Vagina (tissue), 2 donors: ENCODE data around the gene PREP. TPM values are rescaled to one million over a fixed set of nuclear protein-coding genes. Genes with fewer than 3 reads are reported as not detected.

Source experiments
- DNase-seq, 2 donors: peaks; one replicate each; pipeline ENCODE4 v3.0.0-alpha.2; 2017; ENCODE audit errors: extremely low spot score in 2 of 2
- H3K27ac ChIP-seq: fragments of 200-600 bp; sonication (generic); one replicate; pipeline ENCODE4 v1.5.1; 2019
- H3K27me3 ChIP-seq: fragments of 200-600 bp; sonication (generic); one replicate; pipeline ENCODE4 v1.5.1; 2019
- H3K36me3 ChIP-seq, 2 donors: fragments of 200-600 bp; sonication (generic); one replicate each; pipeline ENCODE4 v1.5.1; 2017 to 2019
- H3K4me1 ChIP-seq: fragments of 200-600 bp; sonication (generic); one replicate; pipeline ENCODE4 v1.5.1; 2019
- H3K4me3 ChIP-seq, 2 donors: fragments of 200-600 bp; sonication (generic); 1 replicate in 1 of 2; 2 replicates in 1 of 2; pipeline ENCODE4 v1.5.1; 2016 to 2019
- H3K9me3 ChIP-seq: fragments of 200-600 bp; sonication (generic); one replicate; pipeline ENCODE4 v1.5.1; 2019
- POLR2A ChIP-seq, 2 donors: fragments of 450-650 bp; IDR thresholded peaks; one replicate each; pipeline ENCODE4 v1.6.1; 2017; ENCODE audit warnings: antibody characterized with exemption in 2 of 2, mild to moderate bottlenecking in 2 of 2, moderate library complexity in 2 of 2
- POLR2AphosphoS5 ChIP-seq, 2 donors: sonication (generic); formaldehyde crosslinking; IDR thresholded peaks; one replicate each; pipeline ENCODE4 v1.9.0; 2017; ENCODE audit warnings: antibody characterized with exemption in 2 of 2, mild to moderate bottlenecking in 2 of 2, low read depth in 1 of 2; ENCODE audit not compliant: insufficient read depth in 1 of 2
- intact Hi-C: fragments of 100-400 bp; cut with DNase I; formaldehyde crosslinking; loops from one replicate; pipeline ENCODE4 v1.15.1; 2023
- total RNA-seq: library from RNA; depleted of rRNA; stranded (reverse); fragments of >200 nt; gene quantifications from one replicate; pipeline ENCODE4 v1.2.3, GENCODE V29; 2016
- TF ChIP-seq, protein P1 (sequence below), 3 experiments: fragments of 450-650 bp in 2 of 3; fragments of 200-600 bp in 1 of 3; sonication (generic) in 1 of 3; IDR thresholded peaks; one replicate each; pipeline ENCODE4 v1.5.1; 2017 to 2019; ENCODE audit warnings: antibody characterized with exemption in 3 of 3, mild to moderate bottlenecking in 2 of 3, moderate library complexity in 2 of 3

PREP gene
- total RNA-seq, 1 donor from 2014 or later, result 19.2 TPM

- H3K4me3 ChIP-seq, result no peak overlapping the region
- no peaks in the 10 kb centered on the region for H3K27me3 ChIP-seq
- H3K27ac ChIP-seq, result no peak overlapping the region
- no peaks in the 10 kb centered on the region for H3K36me3 ChIP-seq
- DNase-seq, result no peak
- intact Hi-C loops, result no loop called here
- TF ChIP-seq, protein P1, sequence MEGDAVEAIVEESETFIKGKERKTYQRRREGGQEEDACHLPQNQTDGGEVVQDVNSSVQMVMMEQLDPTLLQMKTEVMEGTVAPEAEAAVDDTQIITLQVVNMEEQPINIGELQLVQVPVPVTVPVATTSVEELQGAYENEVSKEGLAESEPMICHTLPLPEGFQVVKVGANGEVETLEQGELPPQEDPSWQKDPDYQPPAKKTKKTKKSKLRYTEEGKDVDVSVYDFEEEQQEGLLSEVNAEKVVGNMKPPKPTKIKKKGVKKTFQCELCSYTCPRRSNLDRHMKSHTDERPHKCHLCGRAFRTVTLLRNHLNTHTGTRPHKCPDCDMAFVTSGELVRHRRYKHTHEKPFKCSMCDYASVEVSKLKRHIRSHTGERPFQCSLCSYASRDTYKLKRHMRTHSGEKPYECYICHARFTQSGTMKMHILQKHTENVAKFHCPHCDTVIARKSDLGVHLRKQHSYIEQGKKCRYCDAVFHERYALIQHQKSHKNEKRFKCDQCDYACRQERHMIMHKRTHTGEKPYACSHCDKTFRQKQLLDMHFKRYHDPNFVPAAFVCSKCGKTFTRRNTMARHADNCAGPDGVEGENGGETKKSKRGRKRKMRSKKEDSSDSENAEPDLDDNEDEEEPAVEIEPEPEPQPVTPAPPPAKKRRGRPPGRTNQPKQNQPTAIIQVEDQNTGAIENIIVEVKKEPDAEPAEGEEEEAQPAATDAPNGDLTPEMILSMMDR (IDR thresholded peaks at IDR 0.05), result no peak
- TF ChIP-seq POLR2A (IDR thresholded peaks at IDR 0.05) (no peak), POLR2AphosphoS5 (IDR thresholded peaks at IDR 0.05; ENCODE audit: insufficient read depth in 1 of 2, low read depth in 1 of 2) (no peak)
- no peaks in the 10 kb centered on the region for H3K4me1 ChIP-seq
- no peaks in the 10 kb centered on the region for H3K9me3 ChIP-seq
These were observed 110.1 kb downstream of the PREP start for GRCh38 chr6:105292689-105293339.

DNA sequence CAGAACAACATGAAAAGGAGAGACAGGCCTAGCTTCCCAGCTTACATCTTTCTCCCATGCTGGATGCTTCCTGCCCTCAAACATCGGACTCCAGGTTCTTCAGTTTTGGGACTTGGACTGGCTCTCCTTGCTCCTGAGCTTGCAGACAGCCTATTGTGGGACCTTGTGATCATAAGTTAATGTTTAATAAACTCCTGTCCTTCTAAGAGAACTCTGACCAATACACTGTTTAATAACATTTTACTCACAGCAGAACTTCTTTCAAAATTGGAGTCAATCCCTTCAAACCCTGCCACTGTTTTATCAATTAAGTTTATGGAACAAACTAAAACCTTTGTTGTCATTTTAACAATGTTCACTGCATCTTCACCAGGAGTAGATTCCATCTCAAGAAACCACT is 111.4 kb downstream of the PREP start:
- H3K9me3 ChIP-seq, result no peaks in the 10 kb centered on the region
- H3K4me3 ChIP-seq, result no peak overlapping the region
- no peak for DNase-seq
- intact Hi-C loops, result no loop called here
- no peak overlapping the region for H3K27ac ChIP-seq
- TF ChIP-seq POLR2A (IDR thresholded peaks at IDR 0.05), result no peak
- TF ChIP-seq, protein P1 (IDR thresholded peaks at IDR 0.05), result no peak
- TF ChIP-seq POLR2AphosphoS5 (IDR thresholded peaks at IDR 0.05; ENCODE audit: insufficient read depth in 1 of 2, low read depth in 1 of 2), result no peak
- H3K36me3 ChIP-seq, result no peaks in the 10 kb centered on the region
- no peaks in the 10 kb centered on the region for H3K4me1 ChIP-seq
- H3K27me3 ChIP-seq, result no peaks in the 10 kb centered on the region

GRCh38 chr6:105282631-105283585 is 120.0 kb downstream of the PREP start:
- no peak for TF ChIP-seq POLR2AphosphoS5 (IDR thresholded peaks at IDR 0.05; ENCODE audit: insufficient read depth in 1 of 2, low read depth in 1 of 2)
- TF ChIP-seq, protein P1 (IDR thresholded peaks at IDR 0.05), result no peak
- no peaks in the 10 kb centered on the region for H3K4me1 ChIP-seq
- no peak overlapping the region for H3K4me3 ChIP-seq
- DNase-seq, result no peak
- H3K9me3 ChIP-seq, result no peaks in the 10 kb centered on the region
- H3K36me3 ChIP-seq, result peaks cover 0 to 49% of the 10 kb centered on the region in 2 donors
- intact Hi-C loops, result no loop called here
- no peaks in the 10 kb centered on the region for H3K27me3 ChIP-seq
- no peak overlapping the region for H3K27ac ChIP-seq

DNA sequence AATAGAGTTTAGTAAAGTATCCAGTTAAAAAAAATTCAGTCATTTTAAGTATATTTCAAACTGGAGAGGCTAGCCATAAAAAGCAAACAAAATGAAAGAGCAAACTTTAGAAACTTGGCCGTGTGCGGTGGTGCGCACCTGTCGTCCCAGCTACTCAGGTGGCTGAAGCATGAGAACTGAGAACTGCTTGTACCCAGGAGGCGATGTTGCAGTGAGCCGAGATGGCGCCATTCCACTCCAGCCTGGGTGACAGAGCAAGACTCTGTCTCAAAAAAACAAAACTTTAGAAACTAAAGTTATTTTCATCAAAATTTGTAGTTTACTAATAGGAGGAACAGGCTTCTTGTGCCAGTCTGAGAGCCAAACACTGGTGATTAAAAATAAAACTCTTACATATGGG is 122.8 kb downstream of the PREP start:
- no peak for DNase-seq
- Histone ChIP-seq H3K9me3 (no peaks in the 10 kb centered on the region), H3K4me1 (no peaks in the 10 kb centered on the region), H3K36me3 (peaks cover 5 to 62% of the 10 kb centered on the region in 2 donors), H3K4me3 (no peak overlapping the region), H3K27ac (no peak overlapping the region), H3K27me3 (no peaks in the 10 kb centered on the region)
- intact Hi-C loops, result no loop called here
- no peak for TF ChIP-seq POLR2AphosphoS5 (IDR thresholded peaks at IDR 0.05; ENCODE audit: insufficient read depth in 1 of 2, low read depth in 1 of 2)
- TF ChIP-seq POLR2A (IDR thresholded peaks at IDR 0.05), result no peak
- TF ChIP-seq, protein P1 (IDR thresholded peaks at IDR 0.05), result no peak
